Neural crest cell (in vitro differentiated cells): ENCODE measurements around the gene BAIAP3. TPM values are rescaled to one million over a fixed set of nuclear protein-coding genes. Genes with fewer than 3 reads are reported as not detected.

Experiments used
- DNase-seq: peaks from one replicate; pipeline ENCODE4 v3.0.0; 2021; ENCODE audit warnings: low read depth, mixed read lengths, low spot score
- H3K27ac Mint-ChIP-seq: one replicate; pipeline ENCODE4 v1.8.0; 2021; ENCODE audit warnings: mild to moderate bottlenecking, mixed read lengths; ENCODE audit not compliant: unreplicated experiment
- H3K27me3 Mint-ChIP-seq: 2 replicates; pipeline ENCODE4 v1.8.0; 2021; ENCODE audit warnings: low read depth, mild to moderate bottlenecking, mixed read lengths
- H3K36me3 Mint-ChIP-seq: 2 replicates; pipeline ENCODE4 v1.8.0; 2021; ENCODE audit warnings: low read depth, mild to moderate bottlenecking, mixed read lengths
- H3K4me1 Mint-ChIP-seq: 2 replicates; pipeline ENCODE4 v1.8.0; 2021; ENCODE audit warnings: mixed read lengths
- H3K4me3 Mint-ChIP-seq: one replicate; pipeline ENCODE4 v1.8.0; 2021; ENCODE audit warnings: mild to moderate bottlenecking, mixed read lengths
- H3K9me3 Mint-ChIP-seq: 2 replicates; pipeline ENCODE4 v1.8.0; 2021; ENCODE audit warnings: mixed read lengths
- total RNA-seq: library from RNA; stranded (reverse); gene quantifications from 2 replicates; pipeline ENCODE4 v1.2.1, GENCODE V29; 2021
- TF ChIP-seq, protein P1 (sequence below): fragments of 200-600 bp; sonication (generic); conservative IDR thresholded peaks from 2 replicates; pipeline ENCODE4 v1.5.0; 2021; ENCODE audit warnings: antibody characterized with exemption, mild to moderate bottlenecking

BAIAP3 gene
- total RNA-seq, 1 donor from 2014 or later = 3.4 TPM

DNA sequence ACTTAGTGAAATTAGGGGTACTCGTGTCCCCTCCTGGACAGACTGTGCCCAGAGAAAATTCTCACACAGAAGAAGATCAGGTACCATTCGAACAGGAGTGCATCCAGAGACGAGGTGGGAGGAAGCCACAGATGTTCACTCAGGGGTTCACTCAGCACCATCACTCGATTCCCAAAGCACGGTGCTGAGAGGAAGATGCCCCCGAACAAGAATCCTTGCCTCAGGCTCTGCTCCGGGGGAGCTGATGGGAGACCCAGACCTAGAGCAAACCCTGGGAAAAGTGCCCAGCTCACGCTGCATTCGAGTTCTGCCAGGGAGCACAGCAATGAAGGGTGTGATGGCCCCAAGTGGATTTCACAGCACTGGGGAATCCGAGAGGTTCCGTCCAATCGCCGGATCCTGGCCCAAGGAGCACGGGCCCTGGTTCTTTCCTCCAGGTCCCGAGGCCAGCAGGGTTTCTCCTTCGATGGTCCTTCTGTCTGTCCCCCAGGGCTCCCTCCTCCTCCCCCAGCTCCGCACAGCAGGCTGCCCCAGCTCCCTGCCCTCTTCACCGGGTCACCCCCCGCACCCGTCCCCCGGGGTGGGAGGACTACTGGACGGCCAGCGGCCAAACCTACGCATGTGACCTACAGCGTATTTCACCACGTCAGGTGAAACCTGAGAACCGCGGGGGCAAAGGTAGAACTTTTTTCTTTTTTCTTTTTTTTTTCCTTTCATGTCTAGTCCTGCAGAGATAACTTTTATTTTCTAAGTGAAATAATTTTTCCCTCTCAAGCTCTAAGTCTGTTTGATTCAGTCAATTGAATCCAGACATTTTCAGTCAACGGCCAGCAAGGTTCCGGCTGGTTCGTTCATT, 34.2 kb upstream of the BAIAP3 start:
- TF ChIP-seq, protein P1, sequence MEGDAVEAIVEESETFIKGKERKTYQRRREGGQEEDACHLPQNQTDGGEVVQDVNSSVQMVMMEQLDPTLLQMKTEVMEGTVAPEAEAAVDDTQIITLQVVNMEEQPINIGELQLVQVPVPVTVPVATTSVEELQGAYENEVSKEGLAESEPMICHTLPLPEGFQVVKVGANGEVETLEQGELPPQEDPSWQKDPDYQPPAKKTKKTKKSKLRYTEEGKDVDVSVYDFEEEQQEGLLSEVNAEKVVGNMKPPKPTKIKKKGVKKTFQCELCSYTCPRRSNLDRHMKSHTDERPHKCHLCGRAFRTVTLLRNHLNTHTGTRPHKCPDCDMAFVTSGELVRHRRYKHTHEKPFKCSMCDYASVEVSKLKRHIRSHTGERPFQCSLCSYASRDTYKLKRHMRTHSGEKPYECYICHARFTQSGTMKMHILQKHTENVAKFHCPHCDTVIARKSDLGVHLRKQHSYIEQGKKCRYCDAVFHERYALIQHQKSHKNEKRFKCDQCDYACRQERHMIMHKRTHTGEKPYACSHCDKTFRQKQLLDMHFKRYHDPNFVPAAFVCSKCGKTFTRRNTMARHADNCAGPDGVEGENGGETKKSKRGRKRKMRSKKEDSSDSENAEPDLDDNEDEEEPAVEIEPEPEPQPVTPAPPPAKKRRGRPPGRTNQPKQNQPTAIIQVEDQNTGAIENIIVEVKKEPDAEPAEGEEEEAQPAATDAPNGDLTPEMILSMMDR = no peak
- Mint-ChIP-seq H3K27me3 (peaks cover 52% of the 10 kb centered on the region), H3K4me1 (no peaks in the 10 kb centered on the region), H3K9me3 (no peaks in the 10 kb centered on the region), H3K36me3 (no peaks in the 10 kb centered on the region), H3K4me3 (no peak overlapping the region), H3K27ac (no peak overlapping the region)
- DNase-seq = no peak

DNA sequence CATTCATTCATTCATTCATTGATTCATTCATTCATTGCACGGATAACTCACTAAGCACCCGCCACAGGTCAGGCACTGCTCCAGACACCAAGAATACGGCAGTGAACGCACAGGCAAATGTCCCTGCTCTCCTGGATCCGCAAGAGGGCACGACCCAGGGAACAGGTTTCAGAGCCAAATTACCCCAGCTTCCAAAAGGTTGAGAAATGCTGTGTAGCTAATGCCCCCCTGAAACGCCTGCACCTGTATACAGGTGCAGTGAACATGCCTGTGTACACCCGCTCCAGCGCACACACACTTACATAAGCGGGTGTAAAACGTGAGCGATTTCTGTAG, 33.6 kb upstream of the BAIAP3 start:
- Mint-ChIP-seq H3K4me1 (no peaks in the 10 kb centered on the region), H3K9me3 (no peaks in the 10 kb centered on the region), H3K27ac (no peak overlapping the region), H3K27me3 (peaks cover 52% of the 10 kb centered on the region), H3K4me3 (no peak overlapping the region), H3K36me3 (no peaks in the 10 kb centered on the region)
- TF ChIP-seq, protein P1 = no peak
- no peak for DNase-seq

DNA sequence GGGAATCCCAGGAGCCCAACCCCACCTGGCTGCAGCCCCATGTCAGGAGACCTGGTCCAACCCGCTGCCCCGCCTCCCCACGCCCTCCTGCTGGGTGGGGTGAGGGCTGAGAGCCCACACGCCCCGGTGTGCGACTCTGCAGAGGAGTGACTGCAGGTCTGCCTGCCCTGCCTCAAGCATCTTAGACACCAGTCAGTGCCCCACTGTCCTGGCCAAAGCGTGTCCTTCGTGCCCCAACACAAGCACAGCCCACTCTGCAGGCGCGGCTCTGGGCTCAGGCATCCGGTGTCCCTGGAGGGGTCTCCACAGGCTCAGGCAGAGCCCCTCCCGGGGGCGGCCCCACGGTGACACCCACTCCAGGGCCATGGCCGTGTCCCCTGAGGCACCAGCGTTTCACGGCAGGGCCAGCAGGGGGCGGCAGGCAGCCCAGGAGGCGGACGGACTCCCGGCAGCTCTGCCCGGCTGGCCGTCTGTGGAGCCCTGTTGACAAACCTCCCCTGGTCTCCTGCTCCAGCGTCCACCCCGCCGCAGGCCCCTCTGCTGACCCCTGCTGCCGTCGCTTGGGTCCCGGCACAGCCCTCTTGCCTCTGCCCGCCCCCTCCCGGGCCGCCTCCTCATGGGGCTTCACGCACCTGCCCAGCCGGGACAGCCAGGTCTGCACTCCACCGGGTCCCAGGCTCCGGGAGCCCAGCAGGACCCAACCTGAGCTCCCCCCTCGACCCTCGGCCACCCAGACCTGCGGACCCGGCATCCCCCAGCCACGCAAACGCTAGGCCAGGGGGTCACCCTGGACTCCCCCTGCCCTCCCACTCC, 32.6 kb upstream of the BAIAP3 start:
- no peaks in the 10 kb centered on the region for H3K4me1 Mint-ChIP-seq
- H3K36me3 Mint-ChIP-seq = no peaks in the 10 kb centered on the region
- no peak overlapping the region for H3K27ac Mint-ChIP-seq
- peak; percentile 85 for DNase-seq
- no peaks in the 10 kb centered on the region for H3K9me3 Mint-ChIP-seq
- peaks cover 46% of the 10 kb centered on the region for H3K27me3 Mint-ChIP-seq
- H3K4me3 Mint-ChIP-seq = no peak overlapping the region
- TF ChIP-seq, protein P1 = peak; percentile 86

DNA sequence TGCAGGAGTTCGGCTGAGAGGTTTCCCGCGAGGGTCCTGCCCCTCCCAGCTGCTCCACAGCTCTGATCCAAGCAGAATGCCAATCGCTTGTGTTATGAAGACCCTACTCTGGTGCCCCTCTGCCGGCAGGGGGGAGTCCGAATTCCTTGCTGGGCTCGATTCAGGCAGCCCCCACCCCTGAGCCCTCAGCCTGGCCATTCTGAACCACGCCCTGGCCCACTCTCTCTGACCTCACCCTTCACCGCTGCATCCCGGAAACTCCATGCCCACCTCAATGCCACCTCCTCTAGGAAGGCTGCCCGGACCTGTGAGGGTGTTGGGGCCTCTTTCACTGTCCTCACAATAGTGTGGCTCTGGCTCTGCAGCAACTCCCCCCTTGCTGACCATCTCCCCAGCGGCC, 31.9 kb upstream of the BAIAP3 start:
- Mint-ChIP-seq H3K9me3 (no peaks in the 10 kb centered on the region), H3K4me1 (no peaks in the 10 kb centered on the region), H3K27me3 (peaks cover 46% of the 10 kb centered on the region), H3K4me3 (no peak overlapping the region), H3K27ac (no peak overlapping the region), H3K36me3 (no peaks in the 10 kb centered on the region)
- no peak for DNase-seq
- TF ChIP-seq, protein P1 = no peak

DNA sequence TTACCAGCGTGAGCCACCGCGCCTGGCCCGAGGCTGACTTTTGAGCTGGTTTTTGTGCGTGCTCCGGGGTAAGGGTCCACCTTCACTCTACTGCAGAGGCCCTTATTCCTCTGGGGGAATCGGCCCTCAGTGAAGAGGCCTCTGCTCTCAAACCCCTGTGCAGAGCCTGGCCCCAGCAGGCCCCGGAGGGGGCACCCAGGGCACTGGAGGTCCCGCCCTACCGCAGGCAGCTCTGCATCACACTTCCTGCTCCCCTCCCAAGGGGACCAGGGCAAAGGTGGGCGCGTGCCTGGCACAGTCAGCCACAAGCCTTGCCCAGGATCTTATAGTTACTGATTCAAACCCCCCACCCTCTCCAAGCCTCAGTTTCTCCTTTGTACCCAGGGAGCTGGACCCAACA, 27.6 kb upstream of the BAIAP3 start:
- H3K9me3 Mint-ChIP-seq = no peaks in the 10 kb centered on the region
- peaks cover 23% of the 10 kb centered on the region for H3K27me3 Mint-ChIP-seq
- no peak overlapping the region for H3K4me3 Mint-ChIP-seq
- no peak for DNase-seq
- H3K36me3 Mint-ChIP-seq = peaks cover 5% of the 10 kb centered on the region
- TF ChIP-seq, protein P1 = no peak
- H3K4me1 Mint-ChIP-seq = peaks cover 9% of the 10 kb centered on the region
- H3K27ac Mint-ChIP-seq = no peak overlapping the region
